Smooth muscle cell (in vitro differentiated cells): ENCODE results near the gene CELSR1. TPM values are rescaled to one million over a fixed set of nuclear protein-coding genes. Genes with fewer than 3 reads are reported as not detected.

Experiments
- DNase-seq: peaks from one replicate; lab custom pipeline; 2025; ENCODE audit not compliant: unreplicated experiment; lab: John Stamatoyannopoulos, UW
- H2AFZ ChIP-seq: fragments of 200-600 bp; sonication (generic); 2 replicates; pipeline ENCODE4 v1.6.0; 2016; ENCODE audit warnings: antibody characterized with exemption, low read depth, mild to moderate bottlenecking
- H3F3A ChIP-seq: fragments of 200-600 bp; sonication (generic); 2 replicates; pipeline ENCODE4 v1.6.0; 2017; ENCODE audit warnings: antibody characterized with exemption, low read depth
- H3K27ac ChIP-seq: fragments of 200-600 bp; sonication (generic); 2 replicates; pipeline ENCODE4 v1.5.1; 2016; ENCODE audit warnings: low read depth, mild to moderate bottlenecking
- H3K27me3 ChIP-seq: fragments of 200-600 bp; sonication (generic); 2 replicates; pipeline ENCODE4 v1.6.1; 2016; ENCODE audit warnings: low read depth, mild to moderate bottlenecking
- H3K36me3 ChIP-seq: fragments of 200-600 bp; sonication (generic); 2 replicates; pipeline ENCODE4 v1.5.1; 2016; ENCODE audit warnings: low read depth
- H3K4me1 ChIP-seq: fragments of 200-600 bp; sonication (generic); 2 replicates; pipeline ENCODE4 v1.5.1; 2016; ENCODE audit warnings: low read depth
- H3K4me2 ChIP-seq: fragments of 200-600 bp; sonication (generic); 2 replicates; pipeline ENCODE4 v1.6.0; 2016; ENCODE audit warnings: mild to moderate bottlenecking
- H3K4me3 ChIP-seq: fragments of 200-600 bp; sonication (generic); 2 replicates; pipeline ENCODE4 v1.5.1; 2016; ENCODE audit warnings: mild to moderate bottlenecking
- H3K79me2 ChIP-seq: fragments of 200-600 bp; sonication (generic); 2 replicates; pipeline ENCODE4 v1.6.0; 2016; ENCODE audit warnings: low read depth, mild to moderate bottlenecking
- H3K9ac ChIP-seq: fragments of 200-600 bp; sonication (generic); 2 replicates; pipeline ENCODE4 v1.6.0; 2016; ENCODE audit warnings: low read depth
- H3K9me3 ChIP-seq: fragments of 200-600 bp; sonication (generic); replicated peaks from 2 replicates; pipeline ENCODE4 v1.5.1; 2016; ENCODE audit warnings: low read depth
- H4K20me1 ChIP-seq: fragments of 200-600 bp; sonication (generic); 2 replicates; pipeline ENCODE4 v1.6.0; 2016; ENCODE audit warnings: low read depth
- CTCF ChIP-seq: fragments of 200-600 bp; sonication (generic); IDR thresholded peaks from 2 replicates; pipeline ENCODE4 v1.5.1; 2017; ENCODE audit warnings: borderline replicate concordance, mild to moderate bottlenecking, antibody characterized with exemption; ENCODE audit not compliant: insufficient read depth, poor library complexity, severe bottlenecking
- WGBS: methylation state at CpG from one replicate; pipeline ENCODE4 v1.1.7; 2016; ENCODE audit warnings: low lambda C conversion rate; 5-methylcytosine and 5-hydroxymethylcytosine counted together
- polyA plus RNA-seq: library from polyadenylated mRNA; unstranded; fragments of >200 nt; fragmentation: Nextera tagmentation; extraction: Ambion mirVana; gene quantifications from 2 replicates; pipeline ENCODE4 v1.2.1, GENCODE V29; 2016
- total RNA-seq: library from RNA; depleted of rRNA; stranded (reverse); fragments of >200 nt; gene quantifications from 2 replicates; pipeline ENCODE4 v1.2.3, GENCODE V29; 2014

CELSR1 gene
- total and polyA plus RNA-seq, 2 experiments from 2014 or later = 3.6 to 15.2 TPM

- DNase-seq = no peak
- no peak overlapping the region for H3K9ac ChIP-seq
- H3K4me1 ChIP-seq = peaks cover 9% of the 10 kb centered on the region
- H3K4me3 ChIP-seq = no peak overlapping the region
- WGBS = 94% methylated on average over 11 of the region's 11 CpGs
- peaks cover 93% of the 10 kb centered on the region for H4K20me1 ChIP-seq
- peaks cover 3% of the 10 kb centered on the region for H3F3A ChIP-seq
- no peak overlapping the region for H3K27ac ChIP-seq
- peaks cover 14% of the 10 kb centered on the region for H3K79me2 ChIP-seq
- no peaks in the 10 kb centered on the region for H3K36me3 ChIP-seq
- no peaks in the 10 kb centered on the region for H3K27me3 ChIP-seq
- TF ChIP-seq CTCF = no peak
- H3K4me2 ChIP-seq = no peak overlapping the region
- no peaks in the 10 kb centered on the region for H3K9me3 ChIP-seq
- H2AFZ ChIP-seq = no peak overlapping the region
Observed at GRCh38 chr22:46583571-46583970, 46.2 kb upstream of the CELSR1 start.

- Histone ChIP-seq H3K27me3 (no peaks in the 10 kb centered on the region), H3K4me2 (no peak overlapping the region), H3K36me3 (no peaks in the 10 kb centered on the region), H3K4me3 (no peak overlapping the region), H4K20me1 (peaks cover 88% of the 10 kb centered on the region), H3K9me3 (no peaks in the 10 kb centered on the region), H2AFZ (no peak overlapping the region), H3K79me2 (peaks cover 14% of the 10 kb centered on the region), H3K4me1 (peaks cover 17% of the 10 kb centered on the region), H3F3A (peaks cover 4% of the 10 kb centered on the region), H3K9ac (no peak overlapping the region), H3K27ac (no peak overlapping the region)
- no peak for DNase-seq
- no peak for TF ChIP-seq CTCF
- WGBS = 95% methylated on average over 14 of the region's 14 CpGs
Observed at GRCh38 chr22:46582281-46582933, 45.0 kb upstream of the CELSR1 start.

- Histone ChIP-seq H3K9ac (no peak overlapping the region), H3K36me3 (no peaks in the 10 kb centered on the region), H3K4me1 (peaks cover 17% of the 10 kb centered on the region), H3K79me2 (peaks cover 14% of the 10 kb centered on the region), H3K27me3 (no peaks in the 10 kb centered on the region), H3K4me3 (no peak overlapping the region), H4K20me1 (peaks cover 81% of the 10 kb centered on the region), H3K27ac (no peak overlapping the region), H2AFZ (no peak overlapping the region), H3F3A (peaks cover 4% of the 10 kb centered on the region), H3K4me2 (no peak overlapping the region), H3K9me3 (no peaks in the 10 kb centered on the region)
- TF ChIP-seq CTCF = no peak
- 90% methylated on average over 14 of the region's 14 CpGs for WGBS
- no peak for DNase-seq
Observed at GRCh38 chr22:46581538-46582244, 44.3 kb upstream of the CELSR1 start.
